Measurements from ENCODE around the gene CCNE1. TPM values are rescaled to one million over a fixed set of nuclear protein-coding genes. Genes with fewer than 3 reads are reported as not detected.
"Not testable (repeated sequence)": the region's sequence is repeated elsewhere in the genome, so short reads cannot be mapped to it uniquely, and the experiment has no call there.

The CCNE1 gene
- total RNA-seq, 2 donors from 2014 or later: 39.3 to 41.9 TPM

DNA sequence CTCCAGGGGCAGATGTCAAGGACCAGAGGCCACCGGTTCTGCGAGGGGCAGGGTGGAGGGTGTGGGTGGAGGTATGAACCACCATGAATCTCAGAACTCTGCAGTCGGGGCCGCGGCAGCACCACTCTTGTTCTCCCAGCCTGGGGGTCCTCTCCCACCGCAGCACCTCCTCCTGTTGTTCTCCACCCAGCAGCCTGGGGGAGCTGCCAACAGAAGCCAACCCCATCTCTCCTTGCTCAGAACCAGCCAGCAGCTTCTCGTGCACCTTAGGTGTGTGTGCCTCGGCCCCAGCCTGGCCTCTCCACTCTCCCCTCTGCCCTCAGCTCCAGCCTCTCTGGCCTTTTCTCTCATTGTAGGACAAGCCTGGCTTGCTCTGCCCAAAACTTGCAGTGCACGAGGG is 31.9 kb upstream of the CCNE1 start:
- H3K4me1 Mint-ChIP-seq (ENCODE audit: low read depth): peaks cover 7% of the 10 kb centered on the region
- H3K27ac Mint-ChIP-seq: no peak overlapping the region
- no peak for ATAC-seq (replicated peaks in 1 of 2)
- no peaks in the 10 kb centered on the region for H3K9me3 Mint-ChIP-seq
- H3K36me3 Mint-ChIP-seq (ENCODE audit: insufficient read depth in 2 of 2): no peaks in the 10 kb centered on the region
- no peak overlapping the region for H3K4me3 Mint-ChIP-seq
- no peak for DNase-seq
- no peaks in the 10 kb centered on the region for H3K27me3 Mint-ChIP-seq (ENCODE audit: low read depth)

DNA sequence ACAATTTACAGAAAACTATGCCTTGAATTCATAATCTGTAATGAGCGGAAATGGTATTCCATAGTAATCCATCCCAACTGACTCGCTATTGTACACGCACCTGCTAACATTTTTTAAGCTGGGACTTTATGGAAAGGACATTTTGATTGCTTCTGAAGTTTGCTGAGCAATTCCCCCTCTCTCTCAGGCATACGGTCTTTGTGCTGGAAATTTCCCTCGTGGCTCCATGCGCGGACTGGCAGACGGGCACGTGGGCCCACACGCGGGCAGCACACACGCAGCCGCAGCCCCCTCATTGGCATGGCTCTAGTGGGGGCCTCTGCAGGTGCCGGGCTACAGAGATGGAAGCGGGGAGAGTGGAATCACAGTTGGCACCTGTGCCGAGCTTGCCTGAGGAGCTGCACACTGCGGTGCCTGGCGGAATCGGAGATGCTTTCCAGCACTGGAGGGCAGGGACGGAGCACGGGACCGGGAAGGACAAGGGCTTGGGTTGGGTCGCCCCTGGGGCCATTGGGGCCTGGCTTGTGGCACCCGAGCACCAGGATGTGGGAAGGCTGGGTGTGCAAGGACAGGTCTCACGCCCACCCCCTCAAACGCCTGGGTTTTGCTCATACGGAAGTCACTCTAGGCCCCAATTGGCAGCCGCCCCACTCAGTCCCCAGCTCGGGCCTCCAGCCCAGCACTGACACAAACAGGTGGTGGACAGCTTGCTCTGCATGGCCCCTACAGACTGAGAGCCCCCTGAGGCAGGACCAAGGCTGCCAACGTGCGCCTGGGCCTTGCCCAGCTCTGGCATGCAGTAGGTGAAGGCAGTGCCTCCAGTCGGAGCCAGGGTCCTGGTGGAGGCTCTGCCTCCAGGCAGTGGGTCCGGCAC is 30.2 kb upstream of the CCNE1 start:
- ATAC-seq (replicated peaks in 1 of 2): no peak
- no peak overlapping the region for H3K4me3 Mint-ChIP-seq

GRCh38 chr19:29782260-29782580 is 29.6 kb upstream of the CCNE1 start:
- no peaks in the 10 kb centered on the region for H3K36me3 Mint-ChIP-seq (ENCODE audit: insufficient read depth in 2 of 2)
- no peak overlapping the region for H3K27ac Mint-ChIP-seq
- H3K4me1 Mint-ChIP-seq (ENCODE audit: low read depth): peaks cover 11% of the 10 kb centered on the region
- H3K27me3 Mint-ChIP-seq (ENCODE audit: low read depth): no peaks in the 10 kb centered on the region
- ATAC-seq (replicated peaks in 1 of 2) (no peak), DNase-seq (no peak)
- H3K4me3 Mint-ChIP-seq: no peak overlapping the region
- H3K9me3 Mint-ChIP-seq: no peaks in the 10 kb centered on the region

More for the DNA sequence above, 30.2 kb upstream of the CCNE1 start:
- DNase-seq: no peak
- H3K27me3 Mint-ChIP-seq (ENCODE audit: low read depth): no peaks in the 10 kb centered on the region
- no peak overlapping the region for H3K27ac Mint-ChIP-seq
- H3K36me3 Mint-ChIP-seq (ENCODE audit: insufficient read depth in 2 of 2): no peaks in the 10 kb centered on the region
- no peaks in the 10 kb centered on the region for H3K9me3 Mint-ChIP-seq
- H3K4me1 Mint-ChIP-seq (ENCODE audit: low read depth): peaks cover 11% of the 10 kb centered on the region

DNA sequence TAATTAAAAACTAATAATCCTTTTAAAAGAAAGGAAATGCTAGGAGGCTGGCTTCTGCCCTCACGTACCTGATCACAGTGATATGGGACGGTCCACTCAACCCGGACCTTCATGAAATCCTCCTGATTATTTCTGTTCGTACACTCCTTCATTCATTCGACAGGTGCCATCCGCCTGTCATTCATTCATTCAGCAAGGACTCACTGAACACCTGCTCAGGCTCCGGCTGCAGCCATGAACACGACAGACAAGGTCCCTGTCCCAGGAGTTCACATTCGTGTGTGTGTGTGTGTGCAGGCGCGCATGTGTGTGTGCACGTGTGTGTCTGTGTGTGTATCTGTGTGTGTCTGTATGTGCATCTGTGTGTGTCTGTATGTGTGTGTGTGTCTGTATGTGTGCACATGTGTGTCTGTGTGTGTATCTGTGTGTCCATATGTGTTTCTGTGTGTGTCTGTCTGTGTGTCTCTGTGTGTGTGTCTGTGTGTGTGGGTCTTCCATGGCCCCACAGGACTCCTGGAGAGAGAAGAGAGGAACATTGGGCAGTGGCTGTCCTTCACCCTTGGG is 28.1 kb upstream of the CCNE1 start:
- peaks cover 11% of the 10 kb centered on the region for H3K4me1 Mint-ChIP-seq (ENCODE audit: low read depth)
- no peaks in the 10 kb centered on the region for H3K27me3 Mint-ChIP-seq (ENCODE audit: low read depth)
- DNase-seq: no peak
- no peak overlapping the region for H3K4me3 Mint-ChIP-seq
- no peak overlapping the region for H3K27ac Mint-ChIP-seq
- no peaks in the 10 kb centered on the region for H3K9me3 Mint-ChIP-seq
- no peak for ATAC-seq (replicated peaks in 1 of 2)
- H3K36me3 Mint-ChIP-seq (ENCODE audit: insufficient read depth in 2 of 2): no peaks in the 10 kb centered on the region

DNA sequence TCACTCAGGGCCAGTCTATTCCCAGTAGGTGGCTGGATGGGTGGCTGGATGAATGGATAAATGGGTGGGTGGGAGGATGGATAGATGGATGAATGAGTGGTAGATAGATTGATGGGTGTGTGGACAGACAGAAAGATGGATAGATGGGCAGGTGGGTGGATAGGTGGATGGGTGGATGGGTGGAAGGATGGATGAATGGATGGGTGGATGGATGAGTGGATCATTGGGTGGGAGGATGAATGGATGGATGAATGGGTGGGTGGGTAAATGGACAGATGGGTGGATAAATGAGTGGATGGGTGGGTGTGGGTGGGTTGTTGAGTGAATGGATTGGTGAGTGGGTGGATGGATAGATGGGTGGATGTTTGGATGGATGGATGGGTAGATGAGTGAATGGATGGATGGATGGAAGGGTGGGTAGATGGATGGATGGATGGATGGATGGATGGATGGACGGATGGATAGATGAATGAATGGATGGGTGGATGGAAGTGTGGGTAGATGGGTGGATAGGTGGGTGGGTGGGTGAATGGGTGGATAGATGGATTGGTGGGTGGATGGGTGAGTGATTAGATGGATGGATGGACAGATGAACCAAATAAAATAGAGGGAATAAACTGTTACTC is 27.1 kb upstream of the CCNE1 start:
- peaks cover 11% of the 10 kb centered on the region for H3K4me1 Mint-ChIP-seq (ENCODE audit: low read depth)
- DNase-seq (no peak), ATAC-seq (replicated peaks in 1 of 2) (no peak)
- H3K9me3 Mint-ChIP-seq: no peaks in the 10 kb centered on the region
- H3K36me3 Mint-ChIP-seq (ENCODE audit: insufficient read depth in 2 of 2): no peaks in the 10 kb centered on the region
- no peak overlapping the region for H3K4me3 Mint-ChIP-seq
- no peak overlapping the region for H3K27ac Mint-ChIP-seq
- no peaks in the 10 kb centered on the region for H3K27me3 Mint-ChIP-seq (ENCODE audit: low read depth)

DNA sequence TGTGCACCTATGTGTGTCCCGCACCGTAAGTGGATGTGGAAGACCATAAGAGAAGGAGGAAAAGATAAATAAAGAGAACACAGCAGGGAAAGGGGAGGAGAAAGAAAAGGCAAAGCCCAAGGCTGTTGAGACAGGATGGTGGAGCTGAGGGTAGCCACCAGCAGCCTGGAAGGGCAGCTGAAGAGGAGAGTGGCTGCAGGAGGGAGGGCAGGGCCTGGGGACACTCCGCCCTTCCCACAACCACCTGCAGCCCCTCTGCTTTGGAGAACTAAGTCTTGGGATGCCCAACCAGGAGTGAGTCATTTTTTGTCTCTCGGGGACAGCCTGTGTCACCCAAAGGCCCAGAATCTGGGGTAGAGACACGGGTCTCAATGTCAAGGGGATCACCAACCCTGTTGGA is 26.4 kb upstream of the CCNE1 start:
- no peaks in the 10 kb centered on the region for H3K9me3 Mint-ChIP-seq
- no peak for ATAC-seq (replicated peaks in 1 of 2)
- no peaks in the 10 kb centered on the region for H3K27me3 Mint-ChIP-seq (ENCODE audit: low read depth)
- H3K36me3 Mint-ChIP-seq (ENCODE audit: insufficient read depth in 2 of 2): no peaks in the 10 kb centered on the region
- no peak for DNase-seq
- H3K4me3 Mint-ChIP-seq: no peak overlapping the region
- H3K27ac Mint-ChIP-seq: no peak overlapping the region
- peaks cover 6% of the 10 kb centered on the region for H3K4me1 Mint-ChIP-seq (ENCODE audit: low read depth)

- DNase-seq: peak; percentile 12 to 13
- Mint-ChIP-seq H3K27ac (no peak overlapping the region), H3K27me3 (ENCODE audit: low read depth) (no peaks in the 10 kb centered on the region), H3K9me3 (no peaks in the 10 kb centered on the region), H3K36me3 (ENCODE audit: insufficient read depth in 2 of 2) (no peaks in the 10 kb centered on the region), H3K4me1 (ENCODE audit: low read depth) (peaks cover 4% of the 10 kb centered on the region), H3K4me3 (no peak overlapping the region)
- no peak for ATAC-seq (replicated peaks in 1 of 2)
Observed at GRCh38 chr19:29785955-29786589, 25.7 kb upstream of the CCNE1 start.

- Mint-ChIP-seq H3K27me3 (ENCODE audit: low read depth) (no peaks in the 10 kb centered on the region), H3K4me1 (ENCODE audit: low read depth) (peaks cover 4% of the 10 kb centered on the region), H3K36me3 (ENCODE audit: insufficient read depth in 2 of 2) (no peaks in the 10 kb centered on the region), H3K9me3 (no peaks in the 10 kb centered on the region), H3K27ac (no peak overlapping the region), H3K4me3 (no peak overlapping the region)
- ATAC-seq (replicated peaks in 1 of 2) (no peak), DNase-seq (no peak)
Observed at GRCh38 chr19:29787281-29787680, 24.5 kb upstream of the CCNE1 start.

GRCh38 chr19:29789007-29789406 is 22.8 kb upstream of the CCNE1 start:
- peaks cover 12% of the 10 kb centered on the region for H3K4me1 Mint-ChIP-seq (ENCODE audit: low read depth)
- no peaks in the 10 kb centered on the region for H3K27me3 Mint-ChIP-seq (ENCODE audit: low read depth)
- no peaks in the 10 kb centered on the region for H3K36me3 Mint-ChIP-seq (ENCODE audit: insufficient read depth in 2 of 2)
- H3K9me3 Mint-ChIP-seq: no peaks in the 10 kb centered on the region
- ATAC-seq (replicated peaks in 1 of 2) (no peak), DNase-seq (no peak)
- H3K27ac Mint-ChIP-seq: no peak overlapping the region
- H3K4me3 Mint-ChIP-seq: no peak overlapping the region

- Mint-ChIP-seq H3K4me1 (ENCODE audit: low read depth) (peaks cover 18% of the 10 kb centered on the region), H3K9me3 (no peaks in the 10 kb centered on the region), H3K4me3 (no peak overlapping the region), H3K27me3 (ENCODE audit: low read depth) (no peaks in the 10 kb centered on the region), H3K36me3 (ENCODE audit: insufficient read depth in 2 of 2) (no peaks in the 10 kb centered on the region), H3K27ac (no peak overlapping the region)
- DNase-seq (peak in 1 of 2 donors; percentile 9), ATAC-seq (replicated peaks in 1 of 2) (peak; percentile 38 to 51)
Observed at GRCh38 chr19:29793116-29793727, 18.6 kb upstream of the CCNE1 start.

GRCh38 chr19:29794490-29794889 is 17.3 kb upstream of the CCNE1 start:
- ATAC-seq (replicated peaks in 1 of 2); H3K4me3 Mint-ChIP-seq: not testable (repeated sequence)
- H3K4me1 Mint-ChIP-seq (ENCODE audit: low read depth): peaks cover 18% of the 10 kb centered on the region

GRCh38 chr19:29795461-29796172 is 16.2 kb upstream of the CCNE1 start:
- no peak for DNase-seq
- peaks cover 18% of the 10 kb centered on the region for H3K4me1 Mint-ChIP-seq (ENCODE audit: low read depth)

More at GRCh38 chr19:29794490-29794889, 17.3 kb upstream of the CCNE1 start:
- H3K9me3 Mint-ChIP-seq; DNase-seq; H3K36me3 Mint-ChIP-seq (ENCODE audit: insufficient read depth in 2 of 2); H3K27me3 Mint-ChIP-seq (ENCODE audit: low read depth); H3K27ac Mint-ChIP-seq: not testable (repeated sequence)

More at GRCh38 chr19:29795461-29796172, 16.2 kb upstream of the CCNE1 start:
- no peaks in the 10 kb centered on the region for H3K9me3 Mint-ChIP-seq
- peak overlapping the region; percentile 39 for H3K27ac Mint-ChIP-seq
- no peak overlapping the region for H3K4me3 Mint-ChIP-seq
- no peaks in the 10 kb centered on the region for H3K36me3 Mint-ChIP-seq (ENCODE audit: insufficient read depth in 2 of 2)
- ATAC-seq (replicated peaks in 1 of 2): no peak
- no peaks in the 10 kb centered on the region for H3K27me3 Mint-ChIP-seq (ENCODE audit: low read depth)

All from activated T-cell treated with anti-CD3 and anti-CD28 coated beads, Interleukin-2, amount 50 U/mL, for 72 hours (primary cell).